Measurements from ENCODE around the gene RALB. TPM values are rescaled to one million over a fixed set of nuclear protein-coding genes. Genes with fewer than 3 reads are reported as not detected.
"Not testable (repeated sequence)": the region's sequence is repeated elsewhere in the genome, so short reads cannot be mapped to it uniquely, and the experiment has no call there.

The RALB gene
- polyA plus RNA-seq, 1 of the 3 experiments (the other 2 are of a cell fraction): 37.2 TPM

DNA sequence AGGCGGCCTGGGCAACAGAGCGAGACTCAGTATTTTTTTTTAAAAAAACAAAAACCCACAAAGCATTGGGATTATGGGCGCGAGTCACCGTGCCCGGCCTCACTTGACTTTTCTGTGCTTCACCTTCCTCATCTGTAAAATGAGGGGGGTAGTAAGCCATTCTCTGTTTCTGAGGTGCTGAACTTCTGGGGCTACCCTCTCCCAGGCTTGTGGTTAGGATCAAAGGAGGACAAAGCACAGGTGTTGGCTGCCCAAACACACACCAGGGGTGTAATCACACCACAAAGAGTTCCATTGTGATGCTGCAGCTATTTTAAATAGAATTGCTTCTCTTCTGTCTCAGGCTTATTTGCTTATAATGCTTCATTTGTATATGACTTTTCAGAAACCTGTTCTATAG is 57.5 kb downstream of the RALB start (continued):
- TF ChIP-seq, protein P1, sequence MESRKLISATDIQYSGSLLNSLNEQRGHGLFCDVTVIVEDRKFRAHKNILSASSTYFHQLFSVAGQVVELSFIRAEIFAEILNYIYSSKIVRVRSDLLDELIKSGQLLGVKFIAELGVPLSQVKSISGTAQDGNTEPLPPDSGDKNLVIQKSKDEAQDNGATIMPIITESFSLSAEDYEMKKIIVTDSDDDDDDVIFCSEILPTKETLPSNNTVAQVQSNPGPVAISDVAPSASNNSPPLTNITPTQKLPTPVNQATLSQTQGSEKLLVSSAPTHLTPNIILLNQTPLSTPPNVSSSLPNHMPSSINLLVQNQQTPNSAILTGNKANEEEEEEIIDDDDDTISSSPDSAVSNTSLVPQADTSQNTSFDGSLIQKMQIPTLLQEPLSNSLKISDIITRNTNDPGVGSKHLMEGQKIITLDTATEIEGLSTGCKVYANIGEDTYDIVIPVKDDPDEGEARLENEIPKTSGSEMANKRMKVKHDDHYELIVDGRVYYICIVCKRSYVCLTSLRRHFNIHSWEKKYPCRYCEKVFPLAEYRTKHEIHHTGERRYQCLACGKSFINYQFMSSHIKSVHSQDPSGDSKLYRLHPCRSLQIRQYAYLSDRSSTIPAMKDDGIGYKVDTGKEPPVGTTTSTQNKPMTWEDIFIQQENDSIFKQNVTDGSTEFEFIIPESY (IDR thresholded peaks at IDR 0.05; ENCODE audit: borderline replicate concordance, low read depth): no peak

DNA sequence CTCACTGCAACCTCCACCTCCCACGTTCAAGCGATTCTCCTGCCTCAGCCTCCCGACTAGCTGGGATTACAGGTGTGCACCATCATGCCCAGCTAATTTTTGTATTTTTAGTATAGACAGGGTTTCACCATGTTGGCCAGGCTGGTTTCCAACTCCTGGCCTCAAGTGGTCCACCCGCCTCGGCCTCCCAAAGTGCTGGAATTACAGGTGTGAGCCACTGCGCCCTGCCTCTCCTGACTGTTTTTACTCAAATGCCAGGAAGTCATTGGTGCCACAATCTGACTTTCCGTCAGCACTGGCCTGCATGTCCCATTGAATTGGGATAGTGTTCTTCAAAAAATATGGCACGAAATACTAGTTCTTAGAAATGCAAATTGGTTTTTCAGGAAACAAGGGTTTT is 58.2 kb downstream of the RALB start:
- POLR2A ChIA-PET; H3K27ac ChIP-seq (ENCODE audit: low read depth in 2 of 2, low read length in 1 of 2); H2AFZ ChIP-seq (ENCODE audit: low read depth); DNase-seq; H3K9ac ChIP-seq; H3K9me3 ChIP-seq; H3K79me2 ChIP-seq (ENCODE audit: insufficient read depth); H3K4me1 ChIP-seq (ENCODE audit: control insufficient read depth in 1 of 2, insufficient read depth in 2 of 2, low read depth in 1 of 2, low read length in 1 of 2); H3K9me2 ChIP-seq; H3K4me3 ChIP-seq (ENCODE audit: low read depth in 2 of 2, low read length in 1 of 2); H3K27me3 ChIP-seq (ENCODE audit: insufficient read depth); H3K4me2 ChIP-seq; H3F3A ChIP-seq (replicated peaks; ENCODE audit: insufficient read depth); H3K36me3 ChIP-seq (replicated peaks in 1 of 2; ENCODE audit: control insufficient read depth in 1 of 2, insufficient read depth in 2 of 2, low read length in 1 of 2); H4K20me1 ChIP-seq (ENCODE audit: insufficient read depth): not testable (repeated sequence)
- WGBS (ENCODE audit: low lambda C conversion rate): 97% methylated on average over 8 of the region's 8 CpGs
- CTCF ChIA-PET: interaction anchor here (1.4 to 2.4 kb wide), 3 partner anchors 8 to 370 kb away, joined by 3 to 8 read pairs (median 5); no protein-coding TSS in a partner anchor

DNA sequence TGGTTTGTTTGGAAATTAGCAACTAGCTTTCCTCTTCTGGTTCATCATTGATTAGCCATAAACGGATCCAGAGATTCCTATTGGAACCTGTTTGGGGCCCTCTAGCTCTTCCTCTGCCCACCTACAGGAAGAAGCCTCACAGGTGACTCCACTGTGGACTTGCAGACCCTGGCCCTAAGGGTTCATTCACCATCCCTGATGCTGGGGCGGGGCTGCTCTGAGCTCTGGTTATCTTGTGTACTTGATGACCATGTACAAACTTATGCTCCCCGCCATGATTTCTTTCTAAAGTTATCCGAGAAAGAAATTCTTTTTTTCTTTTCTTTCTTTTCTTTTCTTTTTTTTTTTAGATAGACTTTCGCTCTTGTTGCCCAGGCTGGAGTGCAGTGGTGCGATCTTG is 59.4 kb downstream of the RALB start:
- Histone ChIP-seq H3K4me3 (ENCODE audit: low read depth in 2 of 2, low read length in 1 of 2) (no peak overlapping the region), H3K9me2 (no peaks in the 10 kb centered on the region), H3K36me3 (replicated peaks in 1 of 2; ENCODE audit: control insufficient read depth in 1 of 2, insufficient read depth in 2 of 2, low read length in 1 of 2) (no peaks in the 10 kb centered on the region), H3F3A (replicated peaks; ENCODE audit: insufficient read depth) (peaks cover 4% of the 10 kb centered on the region), H3K79me2 (ENCODE audit: insufficient read depth) (no peaks in the 10 kb centered on the region), H3K4me2 (no peak overlapping the region), H4K20me1 (ENCODE audit: insufficient read depth) (no peaks in the 10 kb centered on the region), H3K27ac (ENCODE audit: low read depth in 2 of 2, low read length in 1 of 2) (no peak overlapping the region), H2AFZ (ENCODE audit: low read depth) (no peak overlapping the region), H3K4me1 (ENCODE audit: control insufficient read depth in 1 of 2, insufficient read depth in 2 of 2, low read depth in 1 of 2, low read length in 1 of 2) (peaks cover 0 to 4% of the 10 kb centered on the region in 2 experiments; a peak in 1 of 4 replicates), H3K27me3 (ENCODE audit: insufficient read depth) (no peaks in the 10 kb centered on the region), H3K9ac (no peak overlapping the region), H3K9me3 (no peaks in the 10 kb centered on the region)
- CTCF ChIA-PET: interaction anchor here (1.0 to 3.6 kb wide), 22 partner anchors 10 to 670 kb away, joined by 3 to 37 read pairs (median 8); partner anchors contain the start of gene RALB
- no peak for TF ChIP-seq CHD2 (IDR thresholded peaks at IDR 0.05; ENCODE audit: low read length, partially characterized antibody)
- TF ChIP-seq FOXM1 (IDR thresholded peaks at IDR 0.05; ENCODE audit: low read depth): no peak
- TF ChIP-seq SMC3 (IDR thresholded peaks at IDR 0.05; ENCODE audit: low read depth, low read length): no peak
- TF ChIP-seq, protein P2, sequence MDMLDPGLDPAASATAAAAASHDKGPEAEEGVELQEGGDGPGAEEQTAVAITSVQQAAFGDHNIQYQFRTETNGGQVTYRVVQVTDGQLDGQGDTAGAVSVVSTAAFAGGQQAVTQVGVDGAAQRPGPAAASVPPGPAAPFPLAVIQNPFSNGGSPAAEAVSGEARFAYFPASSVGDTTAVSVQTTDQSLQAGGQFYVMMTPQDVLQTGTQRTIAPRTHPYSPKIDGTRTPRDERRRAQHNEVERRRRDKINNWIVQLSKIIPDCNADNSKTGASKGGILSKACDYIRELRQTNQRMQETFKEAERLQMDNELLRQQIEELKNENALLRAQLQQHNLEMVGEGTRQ (IDR thresholded peaks at IDR 0.05; ENCODE audit: borderline replicate concordance, low read depth, low read length): no peak
- no peak for TF ChIP-seq POLR2AphosphoS5 (IDR thresholded peaks at IDR 0.05; ENCODE audit: low read depth, low read length)
- WGBS (ENCODE audit: low lambda C conversion rate): 81% methylated on average over 6 of the region's 6 CpGs
- no peak for DNase-seq
- POLR2A ChIA-PET: interaction anchor here (0.6 kb wide), 1 partner anchor 203 kb away, joined by 3 read pairs; no protein-coding TSS in a partner anchor

Data from SK-N-SH (cell line).